Body of pancreas (tissue), 4 donors: ENCODE data around the gene CHST1.

ENCODE experiments used
- POLR2A ChIP-seq, 3 donors: fragments of 450-650 bp; IDR thresholded peaks; one replicate each; pipeline ENCODE4 v1.6.1; 2016; ENCODE audit warnings: antibody characterized with exemption in 3 of 3, mild to moderate bottlenecking in 2 of 3
- TF ChIP-seq, protein P1 (sequence below), 7 experiments: fragments of 450-650 bp in 4 of 7; fragments of 200-600 bp in 3 of 7; sonication (generic) in 3 of 7; IDR thresholded peaks; one replicate each; pipeline ENCODE4 v1.5.1; 2016 to 2019; ENCODE audit warnings: antibody characterized with exemption in 7 of 7

DNA sequence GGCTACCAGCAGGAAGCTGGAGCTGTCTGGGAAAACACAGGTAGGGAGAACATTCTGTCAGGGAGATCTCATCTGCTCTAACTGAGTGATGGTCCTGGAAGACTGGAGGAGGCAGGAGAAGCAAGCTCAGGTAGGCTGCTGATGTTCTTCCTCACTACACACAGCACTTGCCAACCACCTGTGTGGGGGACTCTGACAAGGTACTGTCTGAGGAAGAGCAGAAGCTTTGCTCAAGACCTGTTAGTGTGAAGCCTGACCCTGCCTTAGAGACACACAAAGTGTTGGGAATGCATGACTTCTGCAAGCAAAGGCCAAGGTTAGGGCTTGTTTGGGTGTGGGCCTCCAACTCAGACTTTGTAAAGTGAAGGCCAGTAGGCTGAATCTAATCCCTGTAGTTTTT is 46.5 kb downstream of the CHST1 start:
- TF ChIP-seq POLR2A (IDR thresholded peaks at IDR 0.05): no peak
- TF ChIP-seq, protein P1, sequence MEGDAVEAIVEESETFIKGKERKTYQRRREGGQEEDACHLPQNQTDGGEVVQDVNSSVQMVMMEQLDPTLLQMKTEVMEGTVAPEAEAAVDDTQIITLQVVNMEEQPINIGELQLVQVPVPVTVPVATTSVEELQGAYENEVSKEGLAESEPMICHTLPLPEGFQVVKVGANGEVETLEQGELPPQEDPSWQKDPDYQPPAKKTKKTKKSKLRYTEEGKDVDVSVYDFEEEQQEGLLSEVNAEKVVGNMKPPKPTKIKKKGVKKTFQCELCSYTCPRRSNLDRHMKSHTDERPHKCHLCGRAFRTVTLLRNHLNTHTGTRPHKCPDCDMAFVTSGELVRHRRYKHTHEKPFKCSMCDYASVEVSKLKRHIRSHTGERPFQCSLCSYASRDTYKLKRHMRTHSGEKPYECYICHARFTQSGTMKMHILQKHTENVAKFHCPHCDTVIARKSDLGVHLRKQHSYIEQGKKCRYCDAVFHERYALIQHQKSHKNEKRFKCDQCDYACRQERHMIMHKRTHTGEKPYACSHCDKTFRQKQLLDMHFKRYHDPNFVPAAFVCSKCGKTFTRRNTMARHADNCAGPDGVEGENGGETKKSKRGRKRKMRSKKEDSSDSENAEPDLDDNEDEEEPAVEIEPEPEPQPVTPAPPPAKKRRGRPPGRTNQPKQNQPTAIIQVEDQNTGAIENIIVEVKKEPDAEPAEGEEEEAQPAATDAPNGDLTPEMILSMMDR (IDR thresholded peaks at IDR 0.05): no peak
